Nephron (organoid): ENCODE measurements around the gene CDY2A.
"Not testable (repeated sequence)": the region's sequence is repeated elsewhere in the genome, so short reads cannot be mapped to it uniquely, and the experiment has no call there.

Source experiments
- H3K27ac Mint-ChIP-seq, 3 experiments: 2 replicates each; pipeline ENCODE4 v1.8.0; 2020; ENCODE audit warnings: mixed read lengths in 3 of 3, mild to moderate bottlenecking in 2 of 3, moderate library complexity in 1 of 3
- H3K27me3 Mint-ChIP-seq: 2 replicates; pipeline ENCODE4 v1.8.0; 2021; ENCODE audit warnings: low read depth, mild to moderate bottlenecking, moderate library complexity, mixed read lengths
- H3K36me3 Mint-ChIP-seq: 2 replicates; pipeline ENCODE4 v1.8.0; 2020; ENCODE audit warnings: low read depth, mixed read lengths
- H3K4me1 Mint-ChIP-seq: 2 replicates; pipeline ENCODE4 v1.8.0; 2020; ENCODE audit warnings: mixed read lengths
- H3K4me3 Mint-ChIP-seq, 3 experiments: 2 replicates each; pipeline ENCODE4 v1.8.0; 2020; ENCODE audit warnings: mild to moderate bottlenecking in 3 of 3, mixed read lengths in 3 of 3, moderate library complexity in 2 of 3
- H3K9me3 Mint-ChIP-seq: 2 replicates; pipeline ENCODE4 v1.8.0; 2020; ENCODE audit warnings: mixed read lengths

Gene CDY2A

GRCh38 chrY:18025487-18025886 is at the start of gene CDY2A:
Gene CDY2A (plus strand): TSS chrY:18025787. CDS start chrY:18026115, 328 bp downstream.
- not testable (repeated sequence) for H3K4me3 Mint-ChIP-seq, H3K4me1 Mint-ChIP-seq, H3K27ac Mint-ChIP-seq, H3K36me3 Mint-ChIP-seq, H3K9me3 Mint-ChIP-seq, H3K27me3 Mint-ChIP-seq

DNA sequence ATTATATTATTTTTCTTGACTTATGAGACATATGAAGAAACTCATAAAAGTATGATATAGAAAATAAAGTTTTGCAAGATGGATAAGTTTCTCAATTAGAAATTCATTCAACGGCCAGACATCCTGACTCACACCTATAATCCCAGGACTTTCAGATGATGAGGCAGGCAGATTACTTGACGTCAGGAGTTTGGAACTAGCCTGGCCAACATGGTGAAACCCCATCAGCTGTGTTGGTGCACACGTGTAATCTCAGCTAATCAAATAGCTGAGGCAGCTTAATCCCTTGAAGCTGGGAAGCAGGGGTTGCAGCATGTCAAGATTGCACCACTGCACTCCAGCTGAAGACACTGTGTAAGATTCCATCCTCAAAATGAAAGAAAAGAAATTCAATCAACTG is 28.0 kb upstream of the CDY2A start:
- H3K9me3 Mint-ChIP-seq, H3K27me3 Mint-ChIP-seq, H3K4me3 Mint-ChIP-seq: not testable (repeated sequence)

DNA sequence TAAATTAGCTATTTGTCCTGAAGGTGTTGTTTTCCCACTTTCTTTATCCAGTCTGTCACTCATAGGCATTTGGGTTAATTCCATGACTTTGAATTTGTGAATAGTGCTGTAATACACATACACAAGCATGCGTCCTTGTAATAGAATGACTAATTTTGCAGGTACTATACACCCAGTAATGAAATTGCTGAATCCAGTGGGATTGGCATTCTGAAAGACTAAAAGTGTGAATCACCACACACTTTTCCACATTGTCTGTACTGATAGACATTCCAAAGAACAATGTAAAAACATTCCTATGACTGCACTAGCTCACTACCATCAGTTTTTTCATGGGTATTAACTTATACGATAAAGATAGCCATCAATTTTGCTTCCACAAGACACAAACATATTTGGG is 27.3 kb upstream of the CDY2A start:
- H3K27ac Mint-ChIP-seq, H3K4me1 Mint-ChIP-seq, H3K27me3 Mint-ChIP-seq, H3K4me3 Mint-ChIP-seq, H3K36me3 Mint-ChIP-seq, H3K9me3 Mint-ChIP-seq: not testable (repeated sequence)

More for the DNA sequence above, 28.0 kb upstream of the CDY2A start:
- not testable (repeated sequence) for H3K27ac Mint-ChIP-seq, H3K4me1 Mint-ChIP-seq, H3K36me3 Mint-ChIP-seq

GRCh38 chrY:18023897-18024296 is 1.7 kb upstream of the CDY2A start:
- H3K27ac Mint-ChIP-seq, H3K36me3 Mint-ChIP-seq, H3K27me3 Mint-ChIP-seq, H3K4me3 Mint-ChIP-seq, H3K4me1 Mint-ChIP-seq, H3K9me3 Mint-ChIP-seq: not testable (repeated sequence)

DNA sequence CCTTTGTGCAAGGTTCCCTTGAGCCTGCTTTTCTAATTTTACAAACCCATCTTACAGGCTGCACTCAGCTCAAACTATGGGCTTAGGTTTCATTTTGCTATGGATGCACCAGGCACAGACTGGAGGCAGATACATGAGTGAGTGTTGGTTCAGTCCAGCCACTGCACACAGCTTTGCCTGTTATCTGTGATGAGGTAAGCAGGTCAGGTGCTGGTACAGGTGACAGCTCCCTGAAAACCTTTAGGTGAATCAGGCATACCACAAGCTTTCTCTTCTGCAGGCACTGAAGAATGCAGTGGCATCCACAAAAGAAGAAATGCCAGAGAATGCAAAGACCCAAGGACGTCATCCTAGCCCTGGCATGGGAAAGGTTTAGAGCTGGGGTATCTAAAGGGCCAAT is 3.3 kb downstream of the CDY2A start:
- H3K4me1 Mint-ChIP-seq, H3K9me3 Mint-ChIP-seq, H3K4me3 Mint-ChIP-seq, H3K27me3 Mint-ChIP-seq, H3K36me3 Mint-ChIP-seq, H3K27ac Mint-ChIP-seq: not testable (repeated sequence)

GRCh38 chrY:18030178-18030577 is 4.6 kb downstream of the CDY2A start:
- not testable (repeated sequence) for H3K36me3 Mint-ChIP-seq, H3K9me3 Mint-ChIP-seq, H3K27ac Mint-ChIP-seq

GRCh38 chrY:18034100-18034814 is 8.7 kb downstream of the CDY2A start:
- not testable (repeated sequence) for H3K27ac Mint-ChIP-seq, H3K4me1 Mint-ChIP-seq, H3K36me3 Mint-ChIP-seq, H3K9me3 Mint-ChIP-seq, H3K4me3 Mint-ChIP-seq, H3K27me3 Mint-ChIP-seq

More at GRCh38 chrY:18030178-18030577, 4.6 kb downstream of the CDY2A start:
- H3K27me3 Mint-ChIP-seq, H3K4me3 Mint-ChIP-seq, H3K4me1 Mint-ChIP-seq: not testable (repeated sequence)

- not testable (repeated sequence) for H3K9me3 Mint-ChIP-seq, H3K27me3 Mint-ChIP-seq, H3K4me3 Mint-ChIP-seq, H3K36me3 Mint-ChIP-seq, H3K4me1 Mint-ChIP-seq, H3K27ac Mint-ChIP-seq
Observed at GRCh38 chrY:18034864-18035263, 9.3 kb downstream of the CDY2A start.

GRCh38 chrY:18044990-18045389 is 19.4 kb downstream of the CDY2A start:
- not testable (repeated sequence) for H3K9me3 Mint-ChIP-seq, H3K4me1 Mint-ChIP-seq, H3K27me3 Mint-ChIP-seq, H3K27ac Mint-ChIP-seq, H3K36me3 Mint-ChIP-seq, H3K4me3 Mint-ChIP-seq

GRCh38 chrY:18048149-18049040 is 22.8 kb downstream of the CDY2A start:
- not testable (repeated sequence) for H3K27ac Mint-ChIP-seq

DNA sequence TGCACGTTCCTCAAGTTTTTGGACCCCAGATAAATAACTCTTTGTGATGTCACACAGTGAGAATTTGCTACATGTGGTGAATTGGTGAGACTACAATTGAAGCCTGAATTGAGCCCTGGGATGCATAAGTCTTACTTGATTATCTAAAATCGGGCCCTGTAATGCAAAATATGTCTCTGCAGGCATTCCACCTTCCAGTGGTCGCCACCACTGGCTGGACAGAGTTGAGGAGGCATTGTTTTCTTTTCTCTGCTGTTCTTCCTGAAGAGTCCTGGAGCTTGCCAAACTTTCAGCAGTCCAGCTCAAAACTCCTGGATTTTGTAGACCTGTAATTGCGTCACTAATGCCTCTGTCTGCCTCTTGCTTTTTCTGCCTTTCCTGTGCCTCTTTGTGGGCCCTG is 23.5 kb downstream of the CDY2A start:
- H3K27ac Mint-ChIP-seq, H3K9me3 Mint-ChIP-seq, H3K4me3 Mint-ChIP-seq, H3K27me3 Mint-ChIP-seq, H3K4me1 Mint-ChIP-seq, H3K36me3 Mint-ChIP-seq: not testable (repeated sequence)

More at GRCh38 chrY:18048149-18049040, 22.8 kb downstream of the CDY2A start:
- H3K36me3 Mint-ChIP-seq, H3K27me3 Mint-ChIP-seq, H3K9me3 Mint-ChIP-seq, H3K4me3 Mint-ChIP-seq, H3K4me1 Mint-ChIP-seq: not testable (repeated sequence)

- H3K27me3 Mint-ChIP-seq, H3K9me3 Mint-ChIP-seq, H3K4me3 Mint-ChIP-seq, H3K4me1 Mint-ChIP-seq, H3K27ac Mint-ChIP-seq, H3K36me3 Mint-ChIP-seq: not testable (repeated sequence)
Observed at GRCh38 chrY:18056473-18056872, 30.9 kb downstream of the CDY2A start.

- not testable (repeated sequence) for H3K4me1 Mint-ChIP-seq, H3K36me3 Mint-ChIP-seq, H3K27me3 Mint-ChIP-seq, H3K4me3 Mint-ChIP-seq, H3K9me3 Mint-ChIP-seq, H3K27ac Mint-ChIP-seq
Observed at GRCh38 chrY:18073464-18073863, 47.9 kb downstream of the CDY2A start.
